Measurements from ENCODE around the gene MFSD11.
"Not testable (repeated sequence)": the region's sequence is repeated elsewhere in the genome, so short reads cannot be mapped to it uniquely, and the experiment has no call there.

The MFSD11 gene

DNA sequence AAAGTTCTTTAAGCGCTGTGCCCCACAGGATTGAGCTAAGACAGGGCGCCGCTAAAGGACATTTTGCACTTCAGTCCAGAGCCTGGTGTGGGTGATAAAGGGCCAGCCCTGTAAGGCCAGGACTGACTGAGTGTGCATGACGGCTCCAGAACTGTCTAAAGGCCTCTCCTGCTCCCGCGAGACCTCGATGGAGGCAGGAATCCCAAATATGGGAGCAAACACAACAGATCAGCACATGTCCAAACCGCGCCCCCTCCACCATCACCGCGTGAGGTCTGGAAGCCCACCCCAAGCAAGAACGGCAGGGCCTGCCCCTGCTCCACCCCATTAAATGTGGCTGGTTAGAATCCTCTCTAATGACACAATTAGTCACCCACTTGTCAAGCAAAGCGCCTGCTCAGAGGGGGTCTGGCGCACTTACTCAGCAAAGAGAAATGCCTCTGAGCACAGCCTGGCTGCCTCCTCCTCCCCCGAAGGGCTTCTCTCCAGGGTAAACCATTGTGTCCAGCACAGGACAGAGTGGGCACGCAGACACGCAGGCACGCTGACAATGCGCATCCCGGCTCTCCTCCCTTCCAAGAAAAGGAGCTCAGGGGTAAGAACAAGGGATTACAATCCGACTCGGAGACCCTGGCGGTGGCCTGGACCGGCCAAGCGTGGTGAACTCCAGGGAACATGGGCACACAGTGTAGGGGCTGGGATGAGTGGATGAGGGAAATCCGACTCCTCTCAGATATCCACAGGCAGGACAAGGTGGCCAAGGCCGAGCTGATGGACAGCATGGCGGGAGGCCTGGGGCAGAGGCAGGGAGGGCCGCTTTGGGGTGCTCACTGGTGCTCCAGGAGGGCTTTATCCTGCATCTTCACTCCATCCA lies 28.6 kb upstream of the MFSD11 start:
- no peak for DNase-seq

DNA sequence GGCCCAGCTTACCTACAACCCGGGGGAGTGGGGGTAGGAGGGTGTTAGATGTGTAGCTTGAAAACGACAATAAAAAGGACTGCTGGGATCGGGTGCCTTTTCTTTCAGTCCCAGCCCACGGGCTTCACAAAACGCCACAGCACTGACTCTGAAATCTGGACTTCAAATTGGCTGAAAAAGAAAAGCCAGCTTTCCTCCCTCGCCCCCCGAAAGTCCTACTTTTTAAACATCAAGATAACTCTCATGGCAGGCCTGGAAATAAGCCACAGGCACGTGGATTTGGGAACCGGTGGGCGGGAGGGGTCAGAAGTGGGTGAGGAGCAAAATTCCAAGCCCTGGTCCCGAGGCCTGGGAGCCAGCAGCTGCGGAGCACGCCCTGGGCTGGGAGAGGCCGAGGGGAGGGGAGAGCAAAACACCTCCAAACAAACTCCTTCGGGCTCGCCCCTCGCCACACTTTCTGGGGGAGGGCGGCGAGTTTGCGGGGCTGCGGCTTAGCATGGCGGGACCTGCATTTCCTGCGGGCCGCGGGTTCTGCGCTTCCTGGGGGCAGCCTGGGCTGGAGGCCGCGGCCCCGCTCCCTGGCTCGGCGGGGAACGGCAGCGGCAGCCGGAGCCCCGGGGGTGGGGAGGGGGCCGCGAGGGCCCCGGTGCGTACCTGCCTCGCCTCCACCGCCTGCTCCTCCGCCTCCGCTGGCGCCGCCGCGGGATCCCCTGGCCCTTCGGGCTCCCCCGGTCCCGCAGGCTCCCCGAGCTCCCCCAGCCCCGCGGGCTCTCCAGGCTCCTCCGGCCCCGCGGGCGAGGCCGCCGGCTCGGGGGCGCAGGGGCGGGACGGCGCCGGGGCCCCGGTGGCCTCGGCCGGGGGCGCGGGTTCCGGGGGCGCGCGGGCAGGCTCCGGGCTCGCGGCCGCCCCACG lies 27.7 kb upstream of the MFSD11 start:
- not testable (repeated sequence) for DNase-seq

DNA sequence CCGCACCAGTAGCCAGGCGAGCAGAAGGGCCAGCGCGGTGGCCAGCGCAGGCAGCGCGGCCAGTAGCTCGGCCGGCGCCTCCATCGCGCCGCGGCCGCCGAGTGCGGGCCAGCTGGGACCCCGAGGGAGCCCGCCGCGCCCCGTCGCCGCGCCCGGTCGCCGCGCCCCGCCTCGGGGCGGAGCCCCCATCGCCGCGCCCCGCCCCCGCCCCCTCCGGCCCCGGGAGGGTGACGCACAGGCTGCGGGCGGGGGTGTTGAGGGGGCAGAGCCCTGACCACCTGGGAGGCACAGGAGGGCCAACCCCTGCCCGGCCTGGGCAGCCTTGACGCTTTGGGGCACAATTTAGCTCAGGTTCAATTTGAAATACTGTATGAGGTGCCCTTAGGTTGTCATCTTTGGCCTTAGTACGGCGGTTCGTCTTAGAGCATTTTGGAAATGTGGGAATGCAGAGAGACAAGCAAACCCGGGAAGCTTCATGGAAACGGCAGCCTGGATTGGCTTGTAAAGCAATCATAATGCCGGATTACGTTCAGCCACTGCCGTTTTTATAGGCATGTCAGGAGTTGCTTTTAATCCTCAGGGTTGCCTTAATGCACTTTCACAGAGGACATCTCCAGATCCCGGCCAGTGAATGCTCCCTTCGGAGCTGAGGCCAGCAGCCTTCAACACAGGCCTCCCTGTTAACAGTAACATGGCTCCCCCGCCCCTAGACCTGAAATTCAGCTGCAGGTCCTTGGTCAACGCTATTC lies 26.9 kb upstream of the MFSD11 start, which contains the start of gene MXRA7:
Gene MXRA7, minus strand, starts transcription at position 103 of the 749 bp plus-strand sequence. Its CDS starts 19 bp downstream, at position 84.
- DNase-seq = no peak

DNA sequence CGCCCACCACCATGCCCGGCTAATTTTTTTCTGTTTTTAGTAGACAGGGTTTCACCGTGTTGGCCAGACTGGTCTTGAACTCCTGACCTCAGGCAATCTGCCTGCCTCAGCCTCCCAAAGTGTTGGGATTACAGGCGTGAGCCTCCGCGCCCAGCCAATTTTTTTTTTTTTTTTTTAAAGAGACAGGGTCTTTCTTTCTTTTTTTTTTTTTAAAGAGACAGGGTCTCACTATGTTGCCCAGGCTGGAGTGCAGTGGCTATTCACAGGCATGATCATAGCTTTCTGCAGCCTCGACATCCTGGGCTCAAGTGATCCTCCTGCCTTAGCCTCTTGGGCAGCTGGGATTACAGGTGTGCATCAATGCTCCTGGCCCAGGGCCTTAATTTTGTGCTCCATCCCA lies 25.6 kb upstream of the MFSD11 start:
- not testable (repeated sequence) for DNase-seq

DNA sequence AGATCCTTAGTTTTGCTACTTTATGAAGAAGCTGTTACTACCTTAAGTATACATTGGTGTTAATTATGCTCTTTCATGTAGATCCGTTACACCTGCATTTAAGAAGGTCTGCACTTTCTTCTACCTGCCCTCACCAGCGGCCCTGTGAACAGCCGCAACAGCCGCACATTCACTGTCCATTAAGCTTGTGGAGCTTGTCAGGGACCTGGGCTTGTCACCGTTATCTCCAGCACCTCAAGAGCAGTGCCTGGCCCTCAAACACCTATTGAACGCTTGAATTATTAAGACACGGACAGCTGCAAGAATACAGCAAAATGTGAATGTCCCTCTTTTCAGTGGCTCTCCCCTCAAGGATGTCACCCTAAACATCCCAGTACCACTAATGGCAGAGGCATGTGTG lies 24.2 kb upstream of the MFSD11 start:
- no peak for DNase-seq

DNA sequence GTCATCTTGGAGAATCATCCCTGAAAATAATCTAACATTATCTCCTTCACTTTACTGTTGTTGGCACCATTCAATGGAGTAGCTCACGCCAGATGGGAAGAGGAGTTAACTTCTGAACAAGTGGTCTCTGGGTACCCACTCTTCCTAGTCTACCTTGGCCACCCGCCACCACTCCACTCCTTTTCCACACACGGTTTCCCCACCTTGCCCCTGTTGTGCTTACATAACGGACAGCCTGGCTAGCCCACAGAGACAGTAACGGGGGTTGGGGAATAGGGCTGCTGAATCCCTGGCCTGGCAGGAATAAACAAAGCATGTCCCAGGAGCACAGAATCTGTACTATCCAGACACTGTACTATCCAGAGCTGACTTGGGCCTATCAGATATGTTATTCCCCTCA lies 23.6 kb upstream of the MFSD11 start:
- no peak for DNase-seq

DNA sequence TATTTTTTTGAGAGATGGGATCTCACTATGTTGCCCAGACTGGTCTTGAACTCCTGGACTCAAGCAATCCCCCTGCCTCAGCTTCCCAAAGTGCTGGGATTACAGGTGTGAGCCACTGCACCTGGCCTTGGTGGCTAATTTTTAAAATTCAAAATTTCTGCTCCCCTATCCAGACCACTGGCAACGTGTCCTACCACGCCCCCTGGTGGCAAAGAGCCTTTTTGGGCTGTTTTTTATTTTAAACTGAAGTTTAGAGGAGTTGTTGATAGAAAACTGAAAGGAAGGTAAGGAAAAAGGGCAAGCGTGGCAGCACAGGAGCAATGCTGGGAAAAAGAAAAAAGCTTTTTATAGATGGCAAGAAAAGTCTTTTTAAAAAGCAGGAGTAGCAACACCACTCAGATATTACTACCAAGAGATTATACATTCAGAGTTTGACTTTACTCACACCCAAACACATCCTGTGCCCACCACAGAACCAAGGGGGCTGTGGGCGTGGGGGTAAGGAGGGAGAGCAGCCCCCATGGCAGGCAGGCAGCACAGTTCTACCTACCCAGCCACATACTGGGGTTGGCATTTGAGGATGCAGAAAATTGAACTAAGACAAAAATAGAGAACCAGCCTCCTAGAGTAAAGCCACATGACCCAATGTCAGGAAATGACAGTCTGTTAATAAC lies 23.0 kb upstream of the MFSD11 start:
- DNase-seq = no peak

DNA sequence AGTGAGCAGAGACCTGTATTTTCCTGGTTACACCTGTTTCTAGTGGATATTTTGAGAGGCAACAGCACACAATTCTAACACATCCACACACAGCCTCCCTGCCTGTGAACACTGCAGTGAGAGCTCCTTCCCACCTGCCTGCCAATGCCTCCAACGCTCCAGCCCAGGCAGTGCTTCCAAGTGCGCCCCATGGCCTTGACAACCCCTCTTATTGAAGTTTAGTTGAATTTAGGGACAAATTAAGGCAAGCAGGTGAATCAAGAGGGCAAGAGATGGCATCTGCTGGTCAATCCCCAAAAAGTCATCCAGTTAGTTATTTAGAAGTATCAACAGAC lies 22.5 kb upstream of the MFSD11 start:
- no peak for DNase-seq

DNA sequence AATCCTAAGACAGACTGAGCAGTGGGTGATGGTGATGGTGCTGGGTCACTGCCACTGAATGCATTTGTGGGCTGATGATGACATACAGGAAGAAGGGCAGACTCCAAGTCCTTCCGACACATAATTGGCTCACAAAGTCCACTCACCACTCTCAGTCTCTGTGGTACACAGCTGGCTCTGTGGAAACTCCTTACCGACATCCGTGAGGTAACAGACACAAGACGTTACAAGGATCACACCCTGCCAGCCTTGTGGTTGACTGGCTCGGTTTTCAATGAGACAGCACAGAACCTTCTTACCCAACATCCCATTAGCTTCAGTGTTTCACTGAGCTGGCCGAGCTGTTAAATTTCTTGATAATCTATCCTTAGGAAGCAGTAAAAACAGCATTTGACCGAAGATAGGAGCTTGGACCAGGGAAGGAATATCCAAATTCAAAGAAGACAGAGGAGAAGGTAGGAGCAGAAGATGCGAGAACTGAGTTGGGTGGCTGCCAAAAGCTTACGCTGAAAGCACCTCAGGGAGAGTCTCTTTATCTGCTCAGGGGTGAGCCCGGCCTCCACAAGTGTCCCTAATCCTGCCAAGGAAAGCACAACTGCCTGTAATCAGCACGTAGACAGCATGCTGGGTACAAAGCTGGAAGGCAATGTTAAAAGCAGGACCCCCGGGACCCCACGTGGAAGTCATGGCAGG lies 21.6 kb upstream of the MFSD11 start:
- DNase-seq = no peak

DNA sequence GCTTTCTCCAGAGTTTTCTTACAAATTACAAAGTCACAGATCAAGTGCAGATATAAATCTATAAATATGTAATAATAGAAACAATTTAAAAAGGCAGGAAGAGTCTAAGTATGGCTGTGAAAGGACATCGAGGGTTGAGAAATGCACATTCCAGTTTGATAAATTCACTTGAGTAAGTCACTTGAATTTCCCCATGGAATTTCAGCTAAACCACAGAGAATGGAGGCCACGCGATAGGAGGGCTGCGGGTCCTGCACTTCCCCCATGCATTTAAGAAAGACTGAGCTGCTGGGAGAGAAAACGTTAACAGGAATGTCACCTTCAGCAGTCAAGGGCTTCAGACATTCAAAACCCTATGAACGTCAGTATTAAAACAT lies 21.1 kb upstream of the MFSD11 start:
- no peak for DNase-seq

DNA sequence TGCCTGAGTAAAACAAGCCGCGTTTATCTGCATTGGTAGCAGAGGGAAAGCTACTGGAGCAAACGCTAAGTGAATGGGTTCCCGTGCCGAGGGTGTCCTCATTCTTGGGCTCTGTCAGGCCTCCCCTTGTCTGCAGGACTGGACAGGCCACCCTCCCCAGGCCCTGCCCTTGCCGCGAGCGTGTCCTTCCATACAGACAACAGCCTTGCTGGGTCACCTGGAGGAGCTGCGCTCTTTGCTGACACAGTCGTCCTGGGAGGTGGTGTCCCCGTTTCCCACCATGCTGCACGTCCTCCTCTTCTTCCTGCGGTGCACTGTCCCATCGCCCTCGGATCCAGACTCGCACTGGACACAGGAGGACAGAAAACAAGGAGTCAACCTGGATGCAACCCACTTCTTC lies 19.4 kb upstream of the MFSD11 start:
- no peak for DNase-seq

DNA sequence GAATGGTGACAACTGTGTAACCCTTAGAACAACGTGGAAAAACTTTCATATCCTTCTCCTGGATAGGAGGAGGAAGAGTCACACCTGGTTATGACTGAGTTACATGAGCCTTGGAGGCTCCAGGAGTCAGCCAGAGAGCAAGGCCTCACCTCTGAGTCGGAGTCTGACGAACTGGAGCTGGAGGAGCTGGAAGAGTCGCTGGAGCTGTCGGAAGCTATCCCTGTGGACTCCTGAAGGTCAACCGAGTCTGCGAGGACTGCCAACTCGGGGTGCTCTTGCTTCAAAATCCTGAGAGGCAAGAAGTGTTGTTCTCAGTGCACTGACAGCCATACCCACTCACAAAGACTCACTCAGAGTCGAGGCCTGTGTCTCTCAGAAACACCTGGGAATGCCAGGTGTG lies 17.7 kb upstream of the MFSD11 start:
- DNase-seq = no peak

DNA sequence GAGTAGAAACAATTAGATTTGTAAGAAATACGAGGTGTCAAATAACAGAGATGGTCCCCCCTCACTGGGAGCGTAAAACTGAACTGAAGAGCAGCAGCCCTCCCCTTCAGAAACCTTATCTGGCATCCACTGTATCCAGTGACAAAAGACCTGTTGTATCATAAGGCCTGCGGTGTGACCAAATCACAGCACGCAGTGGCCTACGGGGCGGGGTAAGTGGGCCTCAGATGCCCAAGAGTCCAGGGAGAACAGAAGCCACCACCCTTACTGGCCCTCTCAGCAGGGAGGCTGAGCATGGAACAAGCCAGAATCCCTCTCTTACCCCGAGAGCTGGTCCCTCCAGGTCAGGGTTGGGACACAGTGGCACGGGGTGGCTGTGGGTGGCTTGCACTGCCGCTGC lies 17.0 kb upstream of the MFSD11 start:
- no peak for DNase-seq

DNA sequence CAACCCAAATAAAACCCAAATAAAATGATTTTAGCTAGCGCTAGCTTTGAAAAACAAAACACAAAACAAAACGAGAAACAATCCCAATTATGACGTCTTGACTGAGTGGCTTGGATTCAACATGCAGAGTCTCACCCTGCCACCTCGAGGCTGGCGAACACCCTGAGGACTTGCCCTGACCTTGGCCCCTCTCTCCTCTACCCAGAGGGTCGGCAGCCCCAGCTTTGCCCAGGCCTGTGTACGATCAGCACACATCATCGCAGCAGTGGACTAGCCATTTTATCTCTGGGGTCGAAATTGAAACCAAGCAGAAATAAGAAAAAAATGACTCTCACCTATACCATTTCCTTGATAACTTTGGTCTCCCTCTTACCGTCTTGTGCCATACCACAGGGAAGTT lies 16.5 kb upstream of the MFSD11 start:
- no peak for DNase-seq

DNA sequence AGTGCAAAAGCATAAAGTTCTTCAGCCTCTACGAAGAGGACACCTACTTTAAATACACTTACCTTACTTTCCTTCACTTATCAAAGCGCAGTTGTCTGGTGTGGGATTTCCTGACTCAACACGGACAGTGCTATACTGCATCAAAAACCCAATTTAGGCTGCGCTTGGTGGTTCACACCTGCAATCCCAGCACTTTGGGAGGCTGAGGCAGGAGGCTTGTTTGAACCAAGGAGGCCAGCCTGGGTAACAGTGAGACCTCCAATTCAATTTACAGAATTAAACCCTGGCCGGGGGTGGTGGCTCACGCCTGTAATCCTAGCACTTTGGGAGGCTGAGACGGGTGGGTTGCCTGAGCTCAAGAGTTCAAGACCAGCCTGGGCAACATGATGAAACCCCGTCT lies 15.6 kb upstream of the MFSD11 start:
- DNase-seq = no peak

DNA sequence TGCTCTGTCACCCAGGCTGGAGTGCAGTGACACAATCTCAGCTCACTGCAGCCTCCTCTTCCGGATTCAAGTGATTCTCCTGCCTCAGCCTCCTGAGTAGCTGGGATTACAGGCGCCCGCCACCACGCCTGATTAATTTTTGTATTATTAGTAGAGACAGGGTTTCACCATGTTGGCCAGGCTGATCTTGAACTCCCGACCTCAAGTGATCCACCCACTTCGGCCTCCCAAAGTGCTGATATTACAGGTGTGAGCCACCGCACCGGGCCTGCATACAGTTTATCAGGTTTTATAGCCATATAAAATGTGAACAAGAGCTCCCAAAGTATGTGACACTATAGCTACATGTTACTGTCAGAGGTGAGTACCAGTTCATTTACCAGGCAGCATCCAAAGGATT lies 14.9 kb upstream of the MFSD11 start:
- not testable (repeated sequence) for DNase-seq

DNA sequence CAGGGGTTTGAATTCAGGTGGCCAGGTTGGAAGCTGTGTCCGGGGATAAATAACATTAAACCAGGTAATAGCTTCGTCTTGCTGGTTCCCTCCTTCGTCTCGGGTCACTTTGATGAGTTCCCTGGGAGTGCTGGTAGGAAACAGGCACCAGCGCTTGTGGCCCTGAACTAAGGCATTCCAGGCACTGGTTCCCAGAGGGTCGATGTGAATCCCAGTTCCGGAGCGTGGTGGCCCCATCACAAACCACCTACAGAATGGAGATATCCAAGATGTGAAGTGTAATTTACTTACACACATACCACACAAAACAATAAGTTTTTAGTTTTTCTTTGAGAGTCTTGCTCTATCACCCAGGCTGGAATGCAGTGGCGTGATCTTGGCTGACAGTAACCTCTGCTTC lies 14.1 kb upstream of the MFSD11 start:
- DNase-seq = no peak

DNA sequence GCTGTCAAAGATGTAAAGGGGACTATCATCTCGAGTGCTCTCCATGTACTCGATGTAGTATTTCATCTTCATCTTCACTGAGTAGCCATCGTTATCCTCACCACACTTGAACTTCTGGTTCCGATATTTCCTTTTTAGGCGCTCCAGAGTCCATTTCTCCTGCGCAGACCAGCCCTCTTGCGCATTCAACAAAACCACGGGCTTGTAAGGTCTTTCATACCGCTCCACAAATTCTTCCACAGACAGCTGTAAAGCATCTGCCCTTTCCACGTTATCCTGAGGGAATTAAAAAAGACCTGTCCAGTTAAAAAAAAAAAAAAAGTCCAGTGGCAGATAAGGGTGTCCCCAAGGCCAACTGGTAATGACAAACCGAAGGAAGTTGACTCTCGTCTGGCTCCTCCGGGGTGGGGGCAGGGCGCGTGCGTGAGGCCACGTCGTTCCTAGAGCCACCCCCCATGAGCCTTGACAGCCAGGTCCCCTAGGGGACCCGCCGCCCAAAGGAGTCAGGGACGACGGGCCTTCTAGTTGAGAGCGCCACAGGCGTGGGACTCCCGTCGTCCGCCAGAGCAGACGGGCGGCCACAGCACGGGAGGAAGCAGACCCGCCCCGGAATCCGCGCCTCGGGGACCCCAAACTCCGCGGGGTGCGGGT lies 12.2 kb upstream of the MFSD11 start:
- no peak for DNase-seq

DNA sequence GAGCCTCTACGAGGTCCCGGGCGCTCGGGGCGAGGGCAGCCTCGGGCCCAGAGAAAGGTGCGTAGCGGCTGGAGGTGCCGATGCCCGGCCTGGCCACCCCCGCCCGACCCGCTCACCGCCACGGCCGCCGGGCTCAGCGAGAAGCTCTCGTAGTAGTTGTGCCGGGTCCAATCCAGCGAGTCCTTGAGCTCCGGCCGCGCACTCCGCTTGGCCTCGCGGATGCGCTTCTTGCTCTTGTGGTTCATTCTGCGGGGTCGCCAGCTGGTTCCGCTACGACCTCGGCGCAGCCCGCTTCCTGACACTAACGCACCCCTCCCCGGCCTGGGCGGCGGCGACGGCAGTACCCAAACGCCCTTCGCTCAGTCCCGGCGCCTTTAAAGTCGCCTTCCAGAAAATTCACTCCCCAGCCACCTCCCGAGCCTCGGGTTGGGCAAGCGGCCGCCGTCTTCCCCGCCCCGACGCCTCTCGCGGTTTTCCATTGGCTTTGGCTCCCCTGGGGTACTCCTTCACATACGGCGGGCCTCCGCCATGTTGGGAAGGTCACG lies 11.6 kb upstream of the MFSD11 start, which contains the start of gene JMJD6:
Gene JMJD6, minus strand, starts transcription at position 376 of the 545 bp plus-strand sequence. Its CDS starts 131 bp downstream, at position 245.
- peak; percentile 97 for DNase-seq

DNA sequence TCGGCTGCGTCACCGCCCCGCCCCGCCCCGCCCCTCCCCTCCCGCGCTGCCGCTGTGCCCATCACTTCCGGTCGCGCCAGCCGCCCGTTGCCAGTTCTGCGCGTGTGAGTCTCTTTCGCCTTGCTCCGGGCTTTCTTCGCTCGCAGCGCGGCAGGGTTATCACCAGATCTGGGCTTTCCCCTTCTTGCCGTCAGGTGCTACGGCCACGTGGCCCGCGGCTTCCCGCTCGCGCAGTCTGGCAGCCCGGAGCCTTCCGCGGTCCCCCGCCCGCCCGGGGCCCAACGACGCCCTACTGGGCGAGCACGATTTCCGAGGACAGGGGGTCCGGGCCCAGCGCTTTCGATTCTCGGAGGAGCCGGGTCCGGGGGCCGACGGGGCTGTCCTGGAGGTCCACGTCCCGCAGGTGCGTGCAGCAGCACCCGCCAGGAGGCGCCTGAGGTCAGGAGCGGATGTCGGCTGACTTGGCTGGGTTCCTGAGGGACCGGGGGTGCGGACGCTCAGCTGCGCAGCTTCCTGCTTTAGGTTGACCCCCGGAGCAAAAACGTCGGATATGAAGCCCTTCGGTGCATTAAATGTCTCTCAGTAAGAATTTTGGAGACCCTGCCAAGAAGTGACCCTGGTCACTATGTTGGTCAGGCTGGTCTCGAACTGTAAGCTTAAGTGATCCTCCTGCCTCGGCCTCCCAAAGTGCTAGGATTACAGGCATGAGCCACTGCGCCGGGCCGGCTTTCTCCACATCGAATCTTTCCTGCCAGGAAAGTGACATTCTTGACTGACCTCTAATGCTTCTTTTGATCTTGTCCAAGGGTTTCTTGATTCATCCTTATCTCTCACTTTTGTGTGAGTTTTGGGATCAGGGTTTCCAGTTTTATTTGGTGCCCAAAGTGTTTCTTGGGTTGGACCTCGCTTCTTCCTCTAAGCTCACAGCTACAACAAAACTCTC lies 10.9 kb upstream of the MFSD11 start, which contains the start of gene METTL23:
Gene METTL23, plus strand, starts transcription at position 64 of the 943 bp plus-strand sequence. CDS start 2,872 bp downstream, outside the sequence.
- DNase-seq = no peak
